BJ (cell line): ENCODE data around the gene CNP. TPM values are rescaled to one million over a fixed set of nuclear protein-coding genes. Genes with fewer than 3 reads are reported as not detected.

Experiments used
- CTCF ChIA-PET: fragments of 350-600 bp; formaldehyde crosslinking; extraction: SDS; loops from one replicate; lab custom pipeline; 2021; ENCODE audit warnings: antibody characterized with exemption, inconsistent platforms; lab: Yijun Ruan, JAX
- POLR2A ChIA-PET: fragments of 300-600 bp; sonication (Branson Sonifier 250); formaldehyde crosslinking; extraction: SDS; loops from one replicate; lab custom pipeline; 2021; ENCODE audit warnings: antibody characterized with exemption; lab: Charles Lee
- DNase-seq: peaks from one replicate; pipeline ENCODE4 v3.0.0-alpha.2; 2011; ENCODE audit warnings: low read depth
- H3K27me3 ChIP-seq: 2 replicates; pipeline ENCODE4 v1.6.0; 2011; ENCODE audit warnings: low read length; ENCODE audit not compliant: control insufficient read depth, insufficient read depth
- H3K36me3 ChIP-seq: 2 replicates; pipeline ENCODE4 v1.5.1; 2011; ENCODE audit warnings: low read length; ENCODE audit not compliant: control insufficient read depth, insufficient read depth
- H3K4me3 ChIP-seq: 2 replicates; pipeline ENCODE4 v1.5.1; 2011; ENCODE audit warnings: low read depth, mild to moderate bottlenecking, control low read depth, low read length
- polyA plus RNA-seq: library from polyadenylated mRNA; depleted of rRNA; stranded (reverse); fragments of >200 nt; gene quantifications from 2 replicates; pipeline ENCODE4 v1.2.3, GENCODE V29; 2011
- TF ChIP-seq, protein P1 (sequence below): IDR thresholded peaks from 2 replicates; pipeline ENCODE4 v1.5.1; 2011; ENCODE audit warnings: low read depth, mild to moderate bottlenecking, control low read depth, inconsistent platforms, low read length, moderate library complexity; ENCODE audit not compliant: insufficient read depth

Gene CNP
- polyA plus RNA-seq, 1 experiment, result 66.2 TPM

DNA sequence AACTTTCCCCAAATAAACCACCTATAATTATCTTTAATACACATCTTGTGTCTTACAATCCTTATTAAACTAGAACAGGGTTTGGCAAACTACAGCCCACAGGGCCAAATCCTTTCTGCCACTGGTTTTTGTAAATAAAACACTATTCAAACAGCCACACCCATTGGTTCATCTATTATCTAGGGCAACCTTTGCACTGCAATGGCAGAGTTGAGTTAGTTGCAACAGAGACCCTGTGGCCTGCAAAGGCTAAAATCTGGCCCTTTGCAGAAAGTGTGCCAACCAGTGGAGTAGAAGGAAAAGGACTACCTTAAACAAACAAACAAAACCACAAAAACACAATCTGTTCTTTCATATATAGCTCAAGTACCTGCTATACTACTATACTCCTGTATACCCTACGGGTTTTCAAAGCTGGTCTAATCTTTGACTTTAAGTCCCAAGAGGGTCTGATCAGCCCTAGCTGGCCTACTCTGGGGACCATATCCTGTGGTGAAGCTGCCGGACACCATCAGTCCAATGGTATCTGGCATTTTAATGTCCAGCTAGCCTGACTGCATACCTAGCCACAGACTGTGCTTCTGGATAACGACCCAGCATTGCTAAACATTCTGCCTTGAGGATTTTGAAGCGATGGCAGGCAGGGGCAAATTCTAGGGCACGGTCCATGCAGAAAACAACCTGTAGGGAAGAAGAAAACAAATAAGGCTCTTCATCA lies 23.3 kb downstream of the CNP start:
- H3K27me3 ChIP-seq, result no peaks in the 10 kb centered on the region
- ChIA-PET CTCF (interaction anchor here (0.9 to 1.3 kb wide), 2 partner anchors 13 to 29 kb away, joined by 3 read pairs; no protein-coding TSS in a partner anchor), POLR2A (interaction anchor here (0.6 kb wide), 1 partner anchor 258 kb away, joined by 10 read pairs; no protein-coding TSS in a partner anchor)
- DNase-seq, result no peak
- H3K4me3 ChIP-seq, result no peak overlapping the region
- TF ChIP-seq, protein P1, sequence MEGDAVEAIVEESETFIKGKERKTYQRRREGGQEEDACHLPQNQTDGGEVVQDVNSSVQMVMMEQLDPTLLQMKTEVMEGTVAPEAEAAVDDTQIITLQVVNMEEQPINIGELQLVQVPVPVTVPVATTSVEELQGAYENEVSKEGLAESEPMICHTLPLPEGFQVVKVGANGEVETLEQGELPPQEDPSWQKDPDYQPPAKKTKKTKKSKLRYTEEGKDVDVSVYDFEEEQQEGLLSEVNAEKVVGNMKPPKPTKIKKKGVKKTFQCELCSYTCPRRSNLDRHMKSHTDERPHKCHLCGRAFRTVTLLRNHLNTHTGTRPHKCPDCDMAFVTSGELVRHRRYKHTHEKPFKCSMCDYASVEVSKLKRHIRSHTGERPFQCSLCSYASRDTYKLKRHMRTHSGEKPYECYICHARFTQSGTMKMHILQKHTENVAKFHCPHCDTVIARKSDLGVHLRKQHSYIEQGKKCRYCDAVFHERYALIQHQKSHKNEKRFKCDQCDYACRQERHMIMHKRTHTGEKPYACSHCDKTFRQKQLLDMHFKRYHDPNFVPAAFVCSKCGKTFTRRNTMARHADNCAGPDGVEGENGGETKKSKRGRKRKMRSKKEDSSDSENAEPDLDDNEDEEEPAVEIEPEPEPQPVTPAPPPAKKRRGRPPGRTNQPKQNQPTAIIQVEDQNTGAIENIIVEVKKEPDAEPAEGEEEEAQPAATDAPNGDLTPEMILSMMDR, result no peak
- H3K36me3 ChIP-seq, result peaks cover 24% of the 10 kb centered on the region

DNA sequence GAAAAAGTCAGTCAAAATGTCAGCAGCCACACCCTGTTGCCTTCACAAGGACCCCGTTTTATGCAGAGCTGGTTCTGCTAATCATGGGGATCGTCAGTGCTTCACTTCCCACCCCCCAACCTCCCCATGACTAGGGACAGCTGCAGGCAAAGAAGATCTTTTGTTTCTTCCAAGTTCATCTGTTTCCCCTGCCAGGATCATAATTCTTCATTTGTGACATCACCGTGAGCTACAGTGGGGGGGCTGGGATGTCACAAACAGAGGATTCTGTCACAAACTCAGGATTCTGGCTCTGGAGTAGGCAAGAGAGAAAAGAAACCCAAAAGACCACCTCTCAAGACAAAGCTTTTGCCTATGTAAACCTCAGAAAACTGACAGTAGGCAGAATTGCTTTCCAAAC lies 26.0 kb downstream of the CNP start:
- ChIA-PET POLR2A (interaction anchor here (0.6 kb wide), 1 partner anchor 12 kb away, joined by 3 read pairs; no protein-coding TSS in a partner anchor), CTCF (no interaction called here)
- TF ChIP-seq, protein P1, result no peak
- peaks cover 27% of the 10 kb centered on the region for H3K36me3 ChIP-seq
- no peaks in the 10 kb centered on the region for H3K27me3 ChIP-seq
- no peak for DNase-seq
- no peak overlapping the region for H3K4me3 ChIP-seq

DNA sequence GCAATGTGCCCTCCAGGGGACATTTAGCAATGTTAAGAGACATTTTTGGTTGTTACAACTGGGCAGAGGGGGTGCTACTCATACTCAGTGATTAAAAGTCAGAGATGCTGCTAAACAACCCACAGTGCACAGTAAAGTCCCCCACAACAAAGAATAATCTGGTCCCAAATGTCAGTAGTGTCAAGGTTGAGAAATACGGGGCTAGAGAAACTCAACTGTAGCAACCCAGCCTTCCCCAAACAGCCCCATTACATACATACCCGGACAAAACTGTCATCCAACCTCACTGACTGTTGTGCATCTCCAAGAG lies 30.2 kb downstream of the CNP start:
- DNase-seq, result no peak
- Histone ChIP-seq H3K36me3 (peaks cover 20% of the 10 kb centered on the region), H3K4me3 (no peak overlapping the region), H3K27me3 (no peaks in the 10 kb centered on the region)
- TF ChIP-seq, protein P1, result no peak
- CTCF ChIA-PET, result interaction anchor here (0.9 to 1.4 kb wide), 3 partner anchors 11 to 35 kb away, joined by 3 to 4 read pairs (median 3); no protein-coding TSS in a partner anchor
- POLR2A ChIA-PET, result no interaction called here

DNA sequence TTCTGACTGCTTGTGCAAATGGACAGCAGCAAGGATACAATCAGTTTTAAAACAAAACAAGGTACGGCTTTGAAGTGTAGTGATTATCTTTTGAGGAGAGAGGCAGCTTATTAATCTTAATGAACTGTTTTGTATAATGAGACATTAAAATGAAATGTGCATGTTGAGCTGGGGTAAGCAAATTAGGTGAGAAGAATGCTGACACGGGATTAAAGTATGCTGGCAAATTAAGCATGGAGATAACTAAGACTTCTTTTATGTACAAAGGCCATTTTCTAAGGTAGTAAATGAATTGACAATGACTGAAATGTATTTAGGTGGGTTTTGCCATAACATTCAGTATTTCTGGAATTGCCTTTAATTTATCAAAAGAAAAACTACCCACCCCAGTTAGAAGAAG lies 31.9 kb downstream of the CNP start:
- ChIA-PET CTCF (interaction anchor here (1.1 kb wide), 1 partner anchor 21 kb away, joined by 3 read pairs; the partner anchor contains the start of gene NKIRAS2), POLR2A (no interaction called here)
- no peak for DNase-seq
- TF ChIP-seq, protein P1, result no peak
- no peak overlapping the region for H3K4me3 ChIP-seq
- no peaks in the 10 kb centered on the region for H3K27me3 ChIP-seq
- H3K36me3 ChIP-seq, result peaks cover 18% of the 10 kb centered on the region

DNA sequence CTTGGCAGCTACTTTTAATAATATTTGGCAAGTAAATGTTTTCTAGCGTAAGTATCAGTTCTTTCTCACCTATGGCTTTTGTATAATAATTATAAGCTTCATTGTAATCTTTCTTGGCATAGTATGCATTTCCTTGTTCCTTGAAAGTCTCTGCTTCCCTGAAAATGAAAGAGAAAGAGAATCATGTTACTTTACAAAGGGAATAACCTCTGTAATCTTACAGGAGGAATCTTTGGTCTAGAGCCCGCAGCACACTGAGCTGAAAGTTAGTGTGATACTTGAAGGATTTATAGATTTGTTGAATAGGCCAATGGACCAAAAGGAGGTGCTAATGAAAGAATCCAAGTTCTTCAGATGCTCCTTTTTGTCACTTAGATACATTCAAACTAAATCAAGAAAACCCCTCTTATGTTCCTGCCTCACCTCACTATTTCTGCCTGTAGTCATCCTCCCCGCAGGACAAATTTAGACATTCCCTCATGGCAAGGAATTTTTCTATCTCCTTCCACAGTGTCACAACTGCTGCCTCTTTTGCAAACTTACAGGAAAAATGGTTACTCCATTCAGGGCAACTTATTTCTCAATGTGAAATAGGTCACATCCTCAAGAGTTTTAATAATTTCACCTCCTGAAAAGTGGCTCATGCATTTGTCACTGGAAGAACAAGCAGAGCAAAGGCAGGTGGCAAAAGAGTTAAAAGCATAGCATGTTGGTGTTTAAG lies 34.0 kb downstream of the CNP start:
- H3K4me3 ChIP-seq, result no peak overlapping the region
- no peaks in the 10 kb centered on the region for H3K27me3 ChIP-seq
- ChIA-PET CTCF (no interaction called here), POLR2A (no interaction called here)
- TF ChIP-seq, protein P1, result no peak
- DNase-seq, result no peak
- H3K36me3 ChIP-seq, result peaks cover 13% of the 10 kb centered on the region
